GM18951 (cell line): ENCODE measurements around the gene EFCAB12.
"Not testable (repeated sequence)": the region's sequence is repeated elsewhere in the genome, so short reads cannot be mapped to it uniquely, and the experiment has no call there.

Source experiments
- POLR2A ChIP-seq: IDR thresholded peaks from 4 replicates; pipeline ENCODE4 v1.6.1; 2011; ENCODE audit warnings: mild to moderate bottlenecking; ENCODE audit not compliant: insufficient read length, insufficient read depth; ENCODE audit errors: extremely low read depth
- in situ Hi-C: fragments of 300-500 bp; cut with MboI; formaldehyde crosslinking; loops from one replicate; pipeline ENCODE4 v1.12.0; 2022; ENCODE audit warnings: low sequenced_read_pairs, mixed read lengths, inconsistent platforms; ENCODE audit not compliant: unreplicated experiment

The EFCAB12 gene

DNA sequence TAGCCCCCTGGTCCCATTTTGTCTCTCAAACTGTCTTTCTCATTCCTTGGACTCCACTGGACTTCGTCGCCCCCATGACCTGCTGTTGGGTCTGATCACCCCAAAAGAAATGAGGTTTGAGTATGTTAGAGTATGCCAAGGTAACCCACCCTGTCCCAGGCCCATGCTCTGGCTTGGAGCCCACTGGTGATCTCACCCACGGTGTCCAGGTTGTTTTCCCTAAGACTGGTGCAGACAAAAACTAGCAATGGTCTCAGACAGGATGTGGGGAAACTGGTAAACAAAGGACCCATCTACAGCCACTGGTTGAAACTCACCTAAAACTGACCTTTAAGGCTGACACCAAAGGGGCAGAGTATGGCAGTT, 38.9 kb downstream of the EFCAB12 start:
- no peak for TF ChIP-seq POLR2A
- in situ Hi-C loops: no loop called here

- in situ Hi-C loops: not testable (repeated sequence)
Measured at GRCh38 chr3:129388791-129389571, 39.5 kb downstream of the EFCAB12 start.

DNA sequence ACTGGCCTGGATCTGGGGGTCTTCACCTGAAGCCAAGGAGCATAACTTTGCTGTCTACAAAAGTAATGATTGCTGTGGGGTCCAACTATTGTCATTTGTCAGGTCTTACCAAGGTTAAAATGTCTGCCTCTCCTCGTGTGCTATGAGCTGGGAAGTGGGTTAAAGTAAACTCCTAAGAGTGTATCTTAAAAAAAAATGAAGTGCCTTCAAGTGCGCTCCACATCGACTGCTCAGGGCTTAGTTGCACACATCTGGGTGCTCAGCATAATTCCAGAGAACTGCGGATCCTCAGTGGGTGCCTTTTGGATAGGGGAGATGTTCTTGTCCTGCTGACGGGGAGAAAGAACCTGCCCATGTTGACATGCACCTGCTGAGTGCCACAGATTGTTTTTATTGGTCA, 40.9 kb downstream of the EFCAB12 start:
- TF ChIP-seq POLR2A: no peak
- in situ Hi-C loops: no loop called here

- TF ChIP-seq POLR2A: no peak
- in situ Hi-C loops: no loop called here
Measured at GRCh38 chr3:129386984-129387383, 41.5 kb downstream of the EFCAB12 start.

DNA sequence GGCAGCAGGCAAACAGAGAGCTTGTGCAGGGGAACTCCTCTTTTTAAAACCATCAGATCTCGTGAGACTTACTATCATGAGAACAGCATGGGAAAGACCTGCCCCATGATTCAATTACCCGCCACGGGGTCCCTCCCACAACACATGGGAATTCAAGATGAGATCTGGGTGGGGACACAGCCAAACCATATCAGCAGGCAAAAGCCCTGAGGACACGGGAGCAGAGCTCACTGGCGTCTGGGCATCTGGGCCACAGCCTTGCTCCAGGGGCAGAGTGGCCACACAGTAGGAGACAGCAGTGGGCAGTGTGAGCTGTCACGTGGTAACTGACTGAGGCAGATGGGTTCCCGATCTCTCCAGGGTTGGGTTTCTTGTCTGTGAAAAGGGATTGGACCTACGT, 42.9 kb downstream of the EFCAB12 start:
- in situ Hi-C loops: not testable (repeated sequence)

- in situ Hi-C loops: no loop called here
Measured at GRCh38 chr3:129384594-129385323, 43.7 kb downstream of the EFCAB12 start.

DNA sequence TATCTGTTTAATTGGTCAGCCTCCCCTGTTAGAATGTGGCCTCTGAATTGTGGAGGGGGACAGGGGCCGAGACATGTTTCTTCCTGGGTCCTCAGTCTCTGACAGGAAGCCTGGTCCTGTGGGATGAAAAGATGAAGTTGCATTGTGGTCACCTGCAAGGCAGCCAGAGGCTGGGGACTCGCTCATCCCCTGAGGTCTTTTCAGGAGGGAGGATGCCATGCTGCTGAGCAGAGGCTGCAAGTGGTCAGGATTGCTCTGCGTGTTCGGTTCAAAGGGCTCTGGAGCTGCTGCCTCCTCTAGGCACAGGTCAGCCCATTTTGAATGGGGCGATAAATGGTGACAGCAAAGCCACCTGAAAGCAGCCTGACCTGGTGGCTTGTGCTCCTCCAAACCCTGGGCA, 44.3 kb downstream of the EFCAB12 start:
- in situ Hi-C loops: not testable (repeated sequence)

More at GRCh38 chr3:129384594-129385323, 43.7 kb downstream of the EFCAB12 start:
- TF ChIP-seq POLR2A: no peak

GRCh38 chr3:129383292-129383860, 45.1 kb downstream of the EFCAB12 start:
- TF ChIP-seq POLR2A: no peak
- in situ Hi-C loops: no loop called here

DNA sequence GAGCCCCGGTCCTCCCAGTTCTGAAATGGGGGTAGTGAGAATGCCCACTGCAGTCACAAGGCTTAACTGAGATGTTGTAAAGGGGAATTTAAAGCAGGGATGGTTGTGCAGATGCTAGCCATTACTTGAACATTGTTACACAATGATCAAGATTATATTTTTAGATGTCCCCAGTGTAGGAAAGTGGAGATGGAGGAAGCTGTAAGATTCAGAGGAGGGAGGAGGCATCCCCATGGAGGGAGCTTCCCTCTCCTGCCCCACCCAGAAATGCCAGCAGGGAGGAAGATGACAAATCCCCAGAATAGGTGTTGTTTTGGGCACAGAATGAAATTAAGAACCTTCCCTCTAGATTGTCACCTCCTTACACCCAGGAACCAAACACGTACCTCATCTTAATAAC, 46.1 kb downstream of the EFCAB12 start:
- in situ Hi-C loops: no loop called here
- TF ChIP-seq POLR2A: no peak

- no peak for TF ChIP-seq POLR2A
- in situ Hi-C loops: no loop called here
Measured at GRCh38 chr3:129379582-129380358, 48.7 kb downstream of the EFCAB12 start.

DNA sequence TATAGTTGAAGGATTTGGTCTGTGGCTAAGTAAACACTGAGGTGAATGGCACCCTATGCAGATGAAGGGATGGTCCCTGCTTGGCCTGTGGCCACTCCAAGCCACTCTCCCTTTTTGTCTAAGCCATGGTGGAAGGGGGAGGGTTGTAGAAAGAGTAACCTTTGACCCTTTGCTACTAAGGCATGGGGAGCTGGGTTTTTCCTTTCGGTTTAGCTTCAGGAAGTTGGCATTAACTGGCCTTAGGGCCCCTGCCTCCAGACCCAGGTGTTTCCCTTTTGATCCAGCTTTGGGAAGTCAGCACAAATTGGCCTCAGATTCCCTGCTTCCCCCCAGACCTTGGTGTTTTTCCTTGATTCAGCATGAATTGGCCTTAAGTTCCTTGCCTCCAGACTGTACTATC, 49.5 kb downstream of the EFCAB12 start:
- in situ Hi-C loops: no loop called here
- TF ChIP-seq POLR2A: no peak

DNA sequence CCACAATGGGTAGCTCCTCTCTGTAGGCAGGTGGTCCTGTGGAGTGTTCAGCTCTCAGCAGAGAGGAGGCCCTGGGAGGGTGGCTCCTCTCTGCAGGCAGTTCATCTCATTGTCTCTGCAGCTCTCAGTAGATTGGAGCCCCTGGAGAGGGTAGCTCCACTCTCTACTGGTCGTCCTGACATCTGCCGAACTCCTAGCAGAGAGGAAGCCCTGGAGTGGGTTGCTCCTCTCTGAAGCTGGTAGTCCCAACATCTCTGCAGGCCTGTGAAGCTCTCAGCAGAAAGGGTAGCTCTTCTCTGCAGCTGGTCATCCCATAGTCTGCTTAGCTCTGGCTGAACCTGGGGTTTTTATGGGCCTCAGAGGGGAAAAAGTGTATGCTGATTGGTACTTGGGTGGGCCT, 50.8 kb downstream of the EFCAB12 start:
- TF ChIP-seq POLR2A: no peak
- in situ Hi-C loops: no loop called here

GRCh38 chr3:129375099-129375498, 53.3 kb downstream of the EFCAB12 start:
- in situ Hi-C loops: no loop called here
- no peak for TF ChIP-seq POLR2A

- TF ChIP-seq POLR2A: no peak
- in situ Hi-C loops: no loop called here
Measured at GRCh38 chr3:129371041-129371826, 57.2 kb downstream of the EFCAB12 start.
